ENCODE results near the gene DPYD. TPM values are rescaled to one million over a fixed set of nuclear protein-coding genes. Genes with fewer than 3 reads are reported as not detected.

Gene DPYD
- total RNA-seq, 4 donors from 2014 or later = 35.7 to 65.4 (median 43.7) TPM

- Histone ChIP-seq H3K36me3 (peaks cover 0 to 11% (median 0%) of the 10 kb centered on the region in 3 donors), H3K9me3 (peaks cover 0 to 18% (median 1%) of the 10 kb centered on the region in 4 donors), H3K4me3 (no peak overlapping the region), H3K27me3 (no peaks in the 10 kb centered on the region), H3K27ac (no peak overlapping the region), H3K4me1 (no peaks in the 10 kb centered on the region)
- DNase-seq (ENCODE audit: low spot score in 2 of 2) = no peak
- TF ChIP-seq POLR2A (IDR thresholded peaks at IDR 0.05) (no peak), EP300 (IDR thresholded peaks at IDR 0.05) (no peak), CTCF (IDR thresholded peaks at IDR 0.05) (no peak)
Measured at GRCh38 chr1:97893844-97894243, 27.0 kb downstream of the DPYD start.

- Histone ChIP-seq H3K9me3 (peaks cover 0 to 22% (median 6%) of the 10 kb centered on the region in 4 donors), H3K27ac (no peak overlapping the region), H3K27me3 (no peaks in the 10 kb centered on the region), H3K4me1 (peaks cover 0 to 4% (median 0%) of the 10 kb centered on the region in 4 donors), H3K36me3 (peaks cover 0 to 21% (median 0%) of the 10 kb centered on the region in 3 donors), H3K4me3 (no peak overlapping the region)
- TF ChIP-seq CTCF (IDR thresholded peaks at IDR 0.05) = no peak
- no peak for TF ChIP-seq POLR2A (IDR thresholded peaks at IDR 0.05)
- TF ChIP-seq EP300 (IDR thresholded peaks at IDR 0.05) = no peak
- DNase-seq (ENCODE audit: low spot score in 2 of 2) = no peak
- WGBS, 2 donors = 90 to 91% methylated on average over 1 of the region's 1 CpG
Measured at GRCh38 chr1:97886199-97886598, 34.6 kb downstream of the DPYD start.

GRCh38 chr1:97883823-97884222, 37.0 kb downstream of the DPYD start:
- H3K27ac ChIP-seq = no peak overlapping the region
- H3K27me3 ChIP-seq = no peaks in the 10 kb centered on the region
- WGBS, 2 donors = 88 to 90% methylated on average over 1 of the region's 1 CpG
- H3K9me3 ChIP-seq = peaks cover 0 to 13% (median 4%) of the 10 kb centered on the region in 4 donors
- H3K36me3 ChIP-seq = peaks cover 0 to 25% (median 0%) of the 10 kb centered on the region in 3 donors
- peaks cover 0 to 4% (median 0%) of the 10 kb centered on the region in 4 donors for H3K4me1 ChIP-seq
- no peak for DNase-seq (ENCODE audit: low spot score in 2 of 2)
- TF ChIP-seq CTCF (IDR thresholded peaks at IDR 0.05) = no peak
- no peak for TF ChIP-seq EP300 (IDR thresholded peaks at IDR 0.05)
- no peak for TF ChIP-seq POLR2A (IDR thresholded peaks at IDR 0.05)
- H3K4me3 ChIP-seq = no peak overlapping the region

- Histone ChIP-seq H3K4me1 (no peaks in the 10 kb centered on the region), H3K27ac (no peak overlapping the region), H3K9me3 (no peaks in the 10 kb centered on the region), H3K36me3 (peaks cover 0 to 34% (median 0%) of the 10 kb centered on the region in 3 donors), H3K4me3 (no peak overlapping the region), H3K27me3 (no peaks in the 10 kb centered on the region)
- WGBS, 2 donors = 84 to 93% methylated on average over 2 of the region's 2 CpGs
- no peak for DNase-seq (ENCODE audit: low spot score in 2 of 2)
- TF ChIP-seq EP300 (IDR thresholded peaks at IDR 0.05) = no peak
- no peak for TF ChIP-seq CTCF (IDR thresholded peaks at IDR 0.05)
- TF ChIP-seq POLR2A (IDR thresholded peaks at IDR 0.05) = no peak
Measured at GRCh38 chr1:97877307-97877706, 43.5 kb downstream of the DPYD start.

GRCh38 chr1:97875996-97876395, 44.8 kb downstream of the DPYD start:
- Histone ChIP-seq H3K9me3 (no peaks in the 10 kb centered on the region), H3K4me3 (no peak overlapping the region), H3K27ac (no peak overlapping the region), H3K4me1 (no peaks in the 10 kb centered on the region), H3K27me3 (no peaks in the 10 kb centered on the region), H3K36me3 (peaks cover 0 to 21% (median 0%) of the 10 kb centered on the region in 3 donors)
- no peak for DNase-seq (ENCODE audit: low spot score in 2 of 2)
- TF ChIP-seq CTCF (IDR thresholded peaks at IDR 0.05) (no peak), EP300 (IDR thresholded peaks at IDR 0.05) (no peak), POLR2A (IDR thresholded peaks at IDR 0.05) (no peak)
- 91 to 95% methylated on average over 3 of the region's 3 CpGs for WGBS, 2 donors

Measured in tibial nerve (tissue), 4 donors.